Ascending aorta (tissue), 2 donors: ENCODE results near the gene NAV3. TPM values are rescaled to one million over a fixed set of nuclear protein-coding genes. Genes with fewer than 3 reads are reported as not detected.

ENCODE experiments used
- DNase-seq, 2 donors: peaks; one replicate each; pipeline ENCODE4 v3.0.0-alpha.2; 2019; ENCODE audit warnings: low spot score in 2 of 2
- H3K27ac ChIP-seq, 2 donors: fragments of 200-600 bp; sonication (generic); one replicate each; pipeline ENCODE4 v1.5.1; 2016 to 2017; ENCODE audit warnings: mild to moderate bottlenecking in 1 of 2
- H3K27me3 ChIP-seq: fragments of 200-600 bp; sonication (generic); one replicate; pipeline ENCODE4 v1.5.1; 2017
- H3K36me3 ChIP-seq, 2 donors: fragments of 200-600 bp; sonication (generic); one replicate each; pipeline ENCODE4 v1.5.1; 2016
- H3K4me1 ChIP-seq, 2 donors: fragments of 200-600 bp; sonication (generic); one replicate each; pipeline ENCODE4 v1.5.1; 2016 to 2017; ENCODE audit warnings: mild to moderate bottlenecking in 1 of 2
- H3K4me3 ChIP-seq, 2 donors: fragments of 200-600 bp; sonication (generic); one replicate each; pipeline ENCODE4 v1.5.1; 2016 to 2017; ENCODE audit warnings: mild to moderate bottlenecking in 1 of 2
- H3K9me3 ChIP-seq, 2 donors: fragments of 200-600 bp; sonication (generic); one replicate each; pipeline ENCODE4 v1.5.1; 2016
- CTCF ChIP-seq, 3 experiments: fragments of 200-600 bp in 2 of 3; fragments of 450-650 bp in 1 of 3; sonication (generic) in 2 of 3; IDR thresholded peaks; one replicate each; pipeline ENCODE4 v1.5.1; 2016 to 2019; ENCODE audit warnings: antibody characterized with exemption in 3 of 3, mild to moderate bottlenecking in 1 of 3, moderate library complexity in 1 of 3
- intact Hi-C: fragments of 100-400 bp; cut with DNase I; formaldehyde crosslinking; loops from one replicate; pipeline ENCODE4 v1.15.1; 2023
- total RNA-seq: library from RNA; depleted of rRNA; stranded (reverse); fragments of >200 nt; gene quantifications from one replicate; pipeline ENCODE4 v1.1.0, GENCODE V29; 2016

NAV3 gene
- total RNA-seq, 1 donor from 2014 or later = 9.7 TPM

DNA sequence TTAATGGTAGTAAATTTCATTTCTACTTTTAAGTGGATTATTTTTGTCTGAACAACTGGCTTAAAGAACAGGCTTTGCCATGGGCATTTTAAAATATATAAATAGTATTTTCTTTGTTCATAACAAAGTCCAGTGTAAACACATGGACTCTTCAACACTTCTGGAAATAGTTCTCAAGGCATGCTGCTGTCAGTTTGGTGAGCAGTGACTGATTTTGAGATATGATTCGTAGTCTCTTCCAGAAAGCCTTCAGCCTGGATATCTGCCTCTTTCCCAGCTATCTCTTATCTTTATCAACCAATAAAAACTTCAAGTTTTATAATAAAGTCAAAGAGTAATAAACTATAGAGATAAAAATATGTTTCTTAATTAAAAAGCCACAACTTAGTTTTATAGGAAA is 110.7 kb downstream of the NAV3 start:
- intact Hi-C loops = no loop called here
- DNase-seq = no peak
- no peak overlapping the region for H3K4me3 ChIP-seq
- no peaks in the 10 kb centered on the region for H3K27me3 ChIP-seq
- no peak overlapping the region for H3K27ac ChIP-seq
- TF ChIP-seq CTCF (IDR thresholded peaks at IDR 0.05) = no peak
- no peaks in the 10 kb centered on the region for H3K4me1 ChIP-seq
- no peaks in the 10 kb centered on the region for H3K36me3 ChIP-seq
- no peaks in the 10 kb centered on the region for H3K9me3 ChIP-seq

DNA sequence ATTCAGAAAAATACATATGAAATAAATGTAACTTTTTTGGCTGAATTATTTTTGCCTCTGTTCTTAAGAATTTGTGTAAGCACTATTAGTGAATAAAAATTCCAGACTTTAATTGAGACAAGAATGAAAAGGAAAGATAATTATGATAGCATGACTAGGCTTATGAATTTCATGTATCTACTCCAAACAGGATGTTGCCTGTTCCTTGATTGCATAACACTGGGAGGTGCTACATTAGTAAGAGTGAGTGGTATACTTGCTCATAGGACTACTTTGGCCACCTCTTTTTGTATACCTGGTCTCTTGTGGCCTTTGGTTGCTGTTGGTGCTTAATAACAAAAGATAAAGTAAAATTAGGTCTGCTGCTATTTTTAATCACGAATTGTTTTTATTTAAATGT is 112.8 kb downstream of the NAV3 start:
- TF ChIP-seq CTCF (IDR thresholded peaks at IDR 0.05) = no peak
- no peaks in the 10 kb centered on the region for H3K36me3 ChIP-seq

GRCh38 chr12:77946541-77947061 is 115.9 kb downstream of the NAV3 start:
- H3K27me3 ChIP-seq = no peaks in the 10 kb centered on the region
- H3K36me3 ChIP-seq = no peaks in the 10 kb centered on the region
- no peaks in the 10 kb centered on the region for H3K9me3 ChIP-seq
- intact Hi-C loops = no loop called here
- H3K4me3 ChIP-seq = no peak overlapping the region
- no peak overlapping the region for H3K27ac ChIP-seq
- DNase-seq = no peak
- H3K4me1 ChIP-seq = no peaks in the 10 kb centered on the region
- TF ChIP-seq CTCF (IDR thresholded peaks at IDR 0.05) = no peak

More for the DNA sequence above, 112.8 kb downstream of the NAV3 start:
- DNase-seq = no peak
- H3K9me3 ChIP-seq = no peaks in the 10 kb centered on the region
- no peaks in the 10 kb centered on the region for H3K27me3 ChIP-seq
- H3K27ac ChIP-seq = no peak overlapping the region
- no peaks in the 10 kb centered on the region for H3K4me1 ChIP-seq
- intact Hi-C loops = no loop called here
- no peak overlapping the region for H3K4me3 ChIP-seq

DNA sequence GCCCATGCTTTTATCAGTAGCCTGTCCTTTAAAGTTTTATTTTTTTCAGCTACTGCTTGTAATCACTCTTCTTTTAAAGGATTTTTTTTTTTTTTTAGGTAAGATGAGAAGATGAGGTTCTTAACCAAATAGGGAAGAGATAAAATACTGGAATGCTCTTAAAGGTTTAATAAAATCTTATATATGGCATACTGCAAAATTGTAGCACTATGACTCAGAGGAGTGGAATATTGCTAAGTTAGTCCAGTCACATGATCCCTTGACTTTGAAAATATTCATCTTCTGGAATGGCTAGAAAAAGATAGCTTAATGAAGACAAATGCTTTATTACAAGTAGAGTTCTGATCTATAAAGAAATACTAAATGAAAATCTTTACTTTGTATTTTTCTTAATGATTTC is 116.6 kb downstream of the NAV3 start:
- no peaks in the 10 kb centered on the region for H3K9me3 ChIP-seq
- no peak overlapping the region for H3K4me3 ChIP-seq
- TF ChIP-seq CTCF (IDR thresholded peaks at IDR 0.05) = no peak
- H3K4me1 ChIP-seq = no peaks in the 10 kb centered on the region
- H3K27ac ChIP-seq = no peak overlapping the region
- no peak for DNase-seq
- H3K36me3 ChIP-seq = no peaks in the 10 kb centered on the region
- no peaks in the 10 kb centered on the region for H3K27me3 ChIP-seq
- intact Hi-C loops = no loop called here

DNA sequence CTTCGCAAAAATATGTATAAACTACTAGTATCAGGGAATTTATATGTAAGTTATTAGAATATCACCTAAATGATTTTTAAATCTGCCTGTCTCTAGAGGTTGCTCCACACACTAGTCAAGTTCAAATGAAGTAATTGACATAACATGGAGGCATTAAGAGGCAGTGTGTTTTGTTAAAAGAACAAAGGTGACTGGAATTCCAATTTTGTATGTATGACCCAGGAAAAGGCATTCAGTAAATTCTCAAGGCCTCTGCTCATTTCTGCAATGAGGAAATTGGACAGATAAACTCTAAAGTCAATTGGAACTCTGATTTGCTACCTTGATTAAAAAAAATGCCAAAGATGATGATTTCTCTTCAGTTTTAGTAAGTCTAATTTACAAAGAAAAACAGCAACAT is 117.1 kb downstream of the NAV3 start:
- H3K4me3 ChIP-seq = no peak overlapping the region
- intact Hi-C loops = no loop called here
- no peak overlapping the region for H3K27ac ChIP-seq
- H3K9me3 ChIP-seq = no peaks in the 10 kb centered on the region
- H3K36me3 ChIP-seq = no peaks in the 10 kb centered on the region
- no peaks in the 10 kb centered on the region for H3K27me3 ChIP-seq
- TF ChIP-seq CTCF (IDR thresholded peaks at IDR 0.05) = no peak
- no peaks in the 10 kb centered on the region for H3K4me1 ChIP-seq
- DNase-seq = no peak

DNA sequence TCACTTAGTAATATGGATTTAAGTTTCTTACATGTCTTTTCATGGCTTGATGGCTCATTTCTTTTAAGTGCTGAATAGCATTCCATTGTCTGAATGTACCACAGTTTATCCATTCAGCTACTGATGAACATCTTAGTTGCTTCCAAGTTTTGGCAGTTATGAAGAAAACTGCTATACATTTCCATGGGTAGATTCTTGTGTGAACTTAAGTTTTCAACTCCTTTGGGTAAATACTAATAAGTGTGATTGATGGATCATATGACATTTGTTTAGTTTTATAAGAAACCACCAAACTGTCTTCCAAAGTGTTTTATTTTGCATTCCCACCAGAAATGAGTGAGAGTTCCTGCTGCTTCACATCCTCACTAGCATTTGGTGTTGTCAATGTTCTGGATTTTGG is 119.2 kb downstream of the NAV3 start:
- no peaks in the 10 kb centered on the region for H3K27me3 ChIP-seq
- intact Hi-C loops = no loop called here
- H3K9me3 ChIP-seq = no peaks in the 10 kb centered on the region
- no peak for DNase-seq
- H3K4me3 ChIP-seq = no peak overlapping the region
- H3K4me1 ChIP-seq = no peaks in the 10 kb centered on the region
- no peaks in the 10 kb centered on the region for H3K36me3 ChIP-seq
- TF ChIP-seq CTCF (IDR thresholded peaks at IDR 0.05) = no peak
- no peak overlapping the region for H3K27ac ChIP-seq
